AG04449 (cell line): Measurements from ENCODE around the gene SUCLG2.

Experiments
- CTCF ChIA-PET: fragments of 350-600 bp; formaldehyde crosslinking; extraction: SDS; loops from one replicate; lab custom pipeline; 2021; ENCODE audit warnings: antibody characterized with exemption; lab: Yijun Ruan, JAX
- POLR2A ChIA-PET: fragments of 400-600, 350-600 bp; formaldehyde crosslinking; extraction: SDS; loops from one replicate; lab custom pipeline; 2020; ENCODE audit warnings: antibody characterized with exemption, inconsistent platforms; lab: Yijun Ruan, JAX
- DNase-seq: peaks from one replicate; pipeline ENCODE4 v3.0.0-alpha.2; 2010; ENCODE audit warnings: low read depth, low spot score
- H3K4me3 ChIP-seq: 2 replicates; pipeline ENCODE4 v1.5.1; 2011; ENCODE audit warnings: low read depth, mild to moderate bottlenecking, control low read depth, low read length
- CTCF ChIP-seq: IDR thresholded peaks from one replicate; pipeline ENCODE4 v1.5.1; 2011; ENCODE audit warnings: mild to moderate bottlenecking, moderate library complexity, low read length, control low read depth, inconsistent platforms; ENCODE audit not compliant: insufficient read depth; ENCODE audit errors: missing control alignments

SUCLG2 gene

GRCh38 chr3:67654844-67655177 lies 399 bp upstream of the SUCLG2 start:
- CTCF ChIA-PET, result interaction anchor here (0.8 to 1.5 kb wide), 4 partner anchors 9 to 272 kb away, joined by 4 to 7 read pairs (median 4); no protein-coding TSS in a partner anchor

GRCh38 chr3:67653425-67654098 lies 850 bp downstream of the SUCLG2 start:
- POLR2A ChIA-PET, result interaction anchor here (0.5 to 1.9 kb wide), 3 partner anchors 18 to 40 kb away, joined by 3 to 6 read pairs (median 4); no protein-coding TSS in a partner anchor
- CTCF ChIA-PET, result no interaction called here
- peak overlapping the region; percentile 78 for H3K4me3 ChIP-seq
- DNase-seq, result no peak
- no peak for TF ChIP-seq CTCF

More at GRCh38 chr3:67654844-67655177, 399 bp upstream of the SUCLG2 start:
- POLR2A ChIA-PET, result interaction anchor here (1.1 to 1.9 kb wide), 2 partner anchors 19 to 21 kb away, joined by 4 to 6 read pairs; no protein-coding TSS in a partner anchor
- no peak for TF ChIP-seq CTCF
- H3K4me3 ChIP-seq, result peak overlapping the region; percentile 78
- DNase-seq, result no peak

DNA sequence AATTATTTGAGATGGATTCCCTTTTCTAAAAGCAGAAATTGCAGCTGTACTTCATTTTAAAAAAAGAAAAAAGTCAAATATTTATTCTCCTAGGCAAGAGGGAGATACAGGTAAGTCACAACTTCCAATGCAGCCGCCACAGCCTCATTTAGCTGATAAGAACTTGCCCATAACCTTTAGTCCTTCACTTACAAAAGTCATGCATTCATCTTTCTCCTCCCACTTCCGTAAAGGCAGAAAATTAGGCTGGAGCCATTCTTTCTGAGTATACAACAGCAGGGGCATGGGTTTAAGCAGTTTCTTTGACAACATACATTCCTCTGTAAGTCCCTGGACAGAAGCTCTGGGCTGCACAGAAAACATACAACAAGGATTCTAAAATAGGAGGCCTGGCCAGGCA lies 4.3 kb downstream of the SUCLG2 start:
- ChIA-PET CTCF (interaction anchor here (1.2 kb wide), 1 partner anchor 9 kb away, joined by 4 read pairs; no protein-coding TSS in a partner anchor), POLR2A (no interaction called here)
- H3K4me3 ChIP-seq, result no peak overlapping the region
- DNase-seq, result no peak
- no peak for TF ChIP-seq CTCF

GRCh38 chr3:67649681-67650080 lies 4.7 kb downstream of the SUCLG2 start:
- no peak for DNase-seq
- ChIA-PET POLR2A (interaction anchor here (1.1 kb wide), 1 partner anchor 14 kb away, joined by 5 read pairs; no protein-coding TSS in a partner anchor), CTCF (interaction anchor here (0.9 to 1.2 kb wide), 2 partner anchors 9 to 10 kb away, joined by 3 to 4 read pairs; no protein-coding TSS in a partner anchor)
- no peak for TF ChIP-seq CTCF
- H3K4me3 ChIP-seq, result no peak overlapping the region

- no peak overlapping the region for H3K4me3 ChIP-seq
- POLR2A ChIA-PET, result interaction anchor here (1.1 kb wide), 1 partner anchor 13 kb away, joined by 5 read pairs; no protein-coding TSS in a partner anchor
- no peak for TF ChIP-seq CTCF
- DNase-seq, result no peak
- CTCF ChIA-PET, result interaction anchor here (0.9 kb wide), 1 partner anchor 11 kb away, joined by 3 read pairs; no protein-coding TSS in a partner anchor
These were observed 5.7 kb downstream of the SUCLG2 start for GRCh38 chr3:67648701-67649100.

DNA sequence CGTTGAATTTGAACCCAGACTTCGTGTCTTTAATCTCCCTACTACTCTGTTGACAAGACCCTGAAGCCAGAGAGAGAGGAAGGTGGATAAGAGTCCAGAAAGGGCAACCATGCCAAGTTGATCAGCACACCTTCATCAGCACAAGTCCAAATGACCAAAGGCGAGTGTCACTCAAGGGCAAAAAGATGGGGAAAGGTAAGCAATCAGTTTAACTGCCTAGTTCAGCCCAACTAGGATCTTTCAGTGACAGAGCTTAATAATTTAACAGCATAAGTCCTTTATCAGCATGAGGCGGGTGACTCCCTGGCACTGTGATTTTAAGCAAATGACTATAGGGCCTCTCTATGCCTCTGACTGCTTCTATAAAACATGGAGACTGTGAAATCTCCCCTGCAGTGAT lies 6.2 kb downstream of the SUCLG2 start:
- POLR2A ChIA-PET, result interaction anchor here (1.3 kb wide), 1 partner anchor 13 kb away, joined by 14 read pairs; no protein-coding TSS in a partner anchor
- CTCF ChIA-PET, result interaction anchor here (1.6 kb wide), 1 partner anchor 268 kb away, joined by 5 read pairs; no protein-coding TSS in a partner anchor
- no peak overlapping the region for H3K4me3 ChIP-seq
- DNase-seq, result no peak
- TF ChIP-seq CTCF, result no peak
